Measurements from ENCODE around the gene MFSD1.
"Not testable (repeated sequence)": the region's sequence is repeated elsewhere in the genome, so short reads cannot be mapped to it uniquely, and the experiment has no call there.

The MFSD1 gene

GRCh38 chr3:158776531-158776930, 25.3 kb upstream of the MFSD1 start:
- no peak for DNase-seq

- no peak for DNase-seq
Measured at GRCh38 chr3:158777161-158777873, 24.5 kb upstream of the MFSD1 start.

GRCh38 chr3:158780766-158781165, 21.1 kb upstream of the MFSD1 start:
- no peak for DNase-seq

GRCh38 chr3:158781191-158781590, 20.7 kb upstream of the MFSD1 start:
- DNase-seq = no peak

- DNase-seq = no peak
Measured at GRCh38 chr3:158781849-158782248, 20.0 kb upstream of the MFSD1 start.

- DNase-seq = no peak
Measured at GRCh38 chr3:158782283-158782989, 19.4 kb upstream of the MFSD1 start.

GRCh38 chr3:158783051-158783450, 18.8 kb upstream of the MFSD1 start:
- no peak for DNase-seq

GRCh38 chr3:158785972-158786371, 15.9 kb upstream of the MFSD1 start:
- DNase-seq = no peak

- no peak for DNase-seq
Measured at GRCh38 chr3:158788446-158788845, 13.4 kb upstream of the MFSD1 start.

GRCh38 chr3:158789592-158789991, 12.3 kb upstream of the MFSD1 start:
- DNase-seq = no peak

- DNase-seq = peak; percentile 18
Measured at GRCh38 chr3:158790901-158791589, 10.8 kb upstream of the MFSD1 start.

- not testable (repeated sequence) for DNase-seq
Measured at GRCh38 chr3:158791590-158791920, 10.3 kb upstream of the MFSD1 start.

- no peak for DNase-seq
Measured at GRCh38 chr3:158792709-158793108, 9.1 kb upstream of the MFSD1 start.

- no peak for DNase-seq
Measured at GRCh38 chr3:158794206-158794605, 7.6 kb upstream of the MFSD1 start.

GRCh38 chr3:158794936-158795518, 6.8 kb upstream of the MFSD1 start:
- no peak for DNase-seq

- no peak for DNase-seq
Measured at GRCh38 chr3:158801201-158801600, 653 bp upstream of the MFSD1 start.

- DNase-seq = no peak
Measured at GRCh38 chr3:158802409-158803268, 785 bp downstream of the MFSD1 start.

- DNase-seq = no peak
Measured at GRCh38 chr3:158804441-158804840, 2.6 kb downstream of the MFSD1 start.

GRCh38 chr3:158808697-158809096, 6.8 kb downstream of the MFSD1 start:
- no peak for DNase-seq

GRCh38 chr3:158809642-158810041, 7.8 kb downstream of the MFSD1 start:
- DNase-seq = no peak

- DNase-seq = no peak
Measured at GRCh38 chr3:158810823-158811724, 9.2 kb downstream of the MFSD1 start.

- no peak for DNase-seq
Measured at GRCh38 chr3:158819282-158819681, 17.4 kb downstream of the MFSD1 start.
